Stimulated activated CD4-positive, alpha-beta T cell treated with anti-CD3 and anti-CD28 coated beads, Interleukin-12 subunit alpha, Interleukin-12 subunit beta, amount 100 ng/mL, for 24 hours (primary cell): ENCODE results near the gene RERE.
"Not testable (repeated sequence)": the region's sequence is repeated elsewhere in the genome, so short reads cannot be mapped to it uniquely, and the experiment has no call there.

Source experiments
- DNase-seq, 2 experiments: peaks; one replicate each; pipeline ENCODE4 v3.0.0-alpha.2; 2020; ENCODE audit warnings: low read depth in 2 of 2

Gene RERE

GRCh38 chr1:8641377-8641997, 176.0 kb downstream of the RERE start:
- DNase-seq, result no peak

GRCh38 chr1:8640950-8641349, 176.5 kb downstream of the RERE start:
- DNase-seq, result no peak

- DNase-seq, result no peak
Measured at GRCh38 chr1:8639148-8639547, 178.3 kb downstream of the RERE start.

- DNase-seq, result no peak
Measured at GRCh38 chr1:8633741-8634501, 183.5 kb downstream of the RERE start.

GRCh38 chr1:8632102-8632501, 185.3 kb downstream of the RERE start:
- no peak for DNase-seq

GRCh38 chr1:8631163-8631562, 186.3 kb downstream of the RERE start:
- no peak for DNase-seq

GRCh38 chr1:8629241-8630091, 188.0 kb downstream of the RERE start:
- DNase-seq, result no peak

- DNase-seq, result no peak
Measured at GRCh38 chr1:8628606-8629005, 188.8 kb downstream of the RERE start.

- DNase-seq, result no peak
Measured at GRCh38 chr1:8627728-8628127, 189.7 kb downstream of the RERE start.

- no peak for DNase-seq
Measured at GRCh38 chr1:8625981-8626898, 191.2 kb downstream of the RERE start.

- DNase-seq, result no peak
Measured at GRCh38 chr1:8625491-8625890, 191.9 kb downstream of the RERE start.

- not testable (repeated sequence) for DNase-seq
Measured at GRCh38 chr1:8623651-8624192, 193.7 kb downstream of the RERE start.

GRCh38 chr1:8621785-8622348, 195.6 kb downstream of the RERE start:
- not testable (repeated sequence) for DNase-seq

- not testable (repeated sequence) for DNase-seq
Measured at GRCh38 chr1:8621034-8621582, 196.3 kb downstream of the RERE start.

- DNase-seq, result not testable (repeated sequence)
Measured at GRCh38 chr1:8619917-8620502, 197.4 kb downstream of the RERE start.

- DNase-seq, result not testable (repeated sequence)
Measured at GRCh38 chr1:8619419-8619818, 198.0 kb downstream of the RERE start.

GRCh38 chr1:8616791-8617190, 200.6 kb downstream of the RERE start:
- DNase-seq, result not testable (repeated sequence)

- DNase-seq, result not testable (repeated sequence)
Measured at GRCh38 chr1:8611634-8612515, 205.6 kb downstream of the RERE start.

GRCh38 chr1:8607906-8608305, 209.5 kb downstream of the RERE start:
- no peak for DNase-seq
